Breast epithelium (tissue), 3 donors: ENCODE measurements around the gene CHPT1.

Source experiments
- POLR2A ChIP-seq: fragments of 450-650 bp; IDR thresholded peaks from one replicate; pipeline ENCODE4 v1.6.1; 2016; ENCODE audit warnings: antibody characterized with exemption, mild to moderate bottlenecking, moderate library complexity
- TF ChIP-seq, protein P1 (sequence below), 3 donors: fragments of 450-650 bp; IDR thresholded peaks; one replicate each; pipeline ENCODE4 v1.5.1; 2016 to 2017; ENCODE audit warnings: antibody characterized with exemption in 3 of 3, mild to moderate bottlenecking in 3 of 3, moderate library complexity in 3 of 3

DNA sequence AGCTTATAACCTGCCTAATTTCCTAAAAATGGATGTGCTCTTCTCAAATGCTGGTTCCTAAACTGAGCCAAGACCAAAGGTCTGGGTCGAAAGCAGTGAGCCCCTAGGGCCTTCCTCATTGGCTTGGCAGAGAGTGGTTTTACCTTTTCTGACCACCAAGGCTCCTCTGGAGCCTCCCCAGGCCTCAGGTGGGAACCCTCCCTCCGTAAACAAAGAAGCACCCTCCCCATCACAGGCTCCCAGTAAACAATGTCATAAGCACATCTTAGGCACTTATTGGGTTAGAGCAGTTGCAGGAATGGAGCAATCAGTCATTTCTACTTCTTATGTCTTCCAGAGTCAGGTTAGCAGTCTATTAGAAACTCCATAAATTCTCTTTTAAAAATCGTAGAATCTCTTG lies 6.0 kb downstream of the CHPT1 start:
- no peak for TF ChIP-seq POLR2A
- TF ChIP-seq, protein P1, sequence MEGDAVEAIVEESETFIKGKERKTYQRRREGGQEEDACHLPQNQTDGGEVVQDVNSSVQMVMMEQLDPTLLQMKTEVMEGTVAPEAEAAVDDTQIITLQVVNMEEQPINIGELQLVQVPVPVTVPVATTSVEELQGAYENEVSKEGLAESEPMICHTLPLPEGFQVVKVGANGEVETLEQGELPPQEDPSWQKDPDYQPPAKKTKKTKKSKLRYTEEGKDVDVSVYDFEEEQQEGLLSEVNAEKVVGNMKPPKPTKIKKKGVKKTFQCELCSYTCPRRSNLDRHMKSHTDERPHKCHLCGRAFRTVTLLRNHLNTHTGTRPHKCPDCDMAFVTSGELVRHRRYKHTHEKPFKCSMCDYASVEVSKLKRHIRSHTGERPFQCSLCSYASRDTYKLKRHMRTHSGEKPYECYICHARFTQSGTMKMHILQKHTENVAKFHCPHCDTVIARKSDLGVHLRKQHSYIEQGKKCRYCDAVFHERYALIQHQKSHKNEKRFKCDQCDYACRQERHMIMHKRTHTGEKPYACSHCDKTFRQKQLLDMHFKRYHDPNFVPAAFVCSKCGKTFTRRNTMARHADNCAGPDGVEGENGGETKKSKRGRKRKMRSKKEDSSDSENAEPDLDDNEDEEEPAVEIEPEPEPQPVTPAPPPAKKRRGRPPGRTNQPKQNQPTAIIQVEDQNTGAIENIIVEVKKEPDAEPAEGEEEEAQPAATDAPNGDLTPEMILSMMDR (IDR thresholded peaks at IDR 0.05), result no peak
